Measurements from ENCODE around the gene TEX264.

The TEX264 gene

DNA sequence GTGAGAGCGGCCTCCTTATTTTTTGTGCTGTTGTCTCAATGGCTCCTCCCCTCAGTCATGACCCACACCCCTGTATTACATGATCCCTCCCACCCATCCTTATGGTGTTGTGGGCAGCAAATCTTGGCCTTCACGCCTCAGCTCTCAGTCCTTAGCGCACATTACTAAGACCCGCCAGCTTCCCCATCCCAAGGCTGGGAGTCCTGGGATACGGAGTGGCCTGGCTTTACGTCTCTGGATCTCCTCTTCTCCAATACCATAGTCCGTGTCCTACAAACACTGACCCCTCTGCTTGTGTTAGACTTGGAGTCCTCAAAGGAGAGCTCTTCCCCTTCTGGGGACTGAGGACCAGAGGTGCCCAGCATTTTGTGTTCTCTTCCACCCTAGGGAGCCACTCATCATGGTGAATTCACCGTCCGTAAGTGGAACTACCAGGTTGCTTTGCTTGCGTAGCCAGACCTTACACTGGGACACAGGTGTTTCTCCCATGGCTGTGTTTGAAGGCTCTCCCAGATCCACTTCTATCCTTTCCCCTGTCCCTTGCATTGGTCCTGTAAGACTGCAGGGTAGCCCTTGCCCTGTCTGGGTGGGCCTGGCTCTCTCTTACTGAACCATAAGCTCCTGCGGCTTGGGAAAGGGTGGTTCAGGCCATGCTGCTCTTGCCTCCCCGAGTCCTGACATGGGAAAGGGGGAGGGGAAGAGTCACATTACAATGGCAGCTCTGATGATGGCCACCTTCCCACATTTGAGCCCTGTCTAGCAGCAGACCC is 49.4 kb downstream of the TEX264 start:
- Histone ChIP-seq H3K4me1 (ENCODE audit: control insufficient read depth, insufficient read depth, low read length) (no peaks in the 10 kb centered on the region), H3K9me3 (ENCODE audit: control insufficient read depth, insufficient read depth, low read depth, low read length) (no peaks in the 10 kb centered on the region), H3K36me3 (ENCODE audit: control insufficient read depth in 2 of 2, insufficient read depth in 1 of 2, low read length in 2 of 2) (no peaks in the 10 kb centered on the region), H3K4me3 (ENCODE audit: low read depth, low read length) (no peak overlapping the region), H3K27ac (ENCODE audit: extremely low read depth, low read depth, low read length) (no peak overlapping the region)
- ChIA-PET POLR2A (no interaction called here), CTCF (interaction anchor here (0.6 to 1.4 kb wide), 3 partner anchors 28 to 618 kb away, joined by 3 to 5 read pairs (median 5); no protein-coding TSS in a partner anchor)
- TF ChIP-seq, protein P1, sequence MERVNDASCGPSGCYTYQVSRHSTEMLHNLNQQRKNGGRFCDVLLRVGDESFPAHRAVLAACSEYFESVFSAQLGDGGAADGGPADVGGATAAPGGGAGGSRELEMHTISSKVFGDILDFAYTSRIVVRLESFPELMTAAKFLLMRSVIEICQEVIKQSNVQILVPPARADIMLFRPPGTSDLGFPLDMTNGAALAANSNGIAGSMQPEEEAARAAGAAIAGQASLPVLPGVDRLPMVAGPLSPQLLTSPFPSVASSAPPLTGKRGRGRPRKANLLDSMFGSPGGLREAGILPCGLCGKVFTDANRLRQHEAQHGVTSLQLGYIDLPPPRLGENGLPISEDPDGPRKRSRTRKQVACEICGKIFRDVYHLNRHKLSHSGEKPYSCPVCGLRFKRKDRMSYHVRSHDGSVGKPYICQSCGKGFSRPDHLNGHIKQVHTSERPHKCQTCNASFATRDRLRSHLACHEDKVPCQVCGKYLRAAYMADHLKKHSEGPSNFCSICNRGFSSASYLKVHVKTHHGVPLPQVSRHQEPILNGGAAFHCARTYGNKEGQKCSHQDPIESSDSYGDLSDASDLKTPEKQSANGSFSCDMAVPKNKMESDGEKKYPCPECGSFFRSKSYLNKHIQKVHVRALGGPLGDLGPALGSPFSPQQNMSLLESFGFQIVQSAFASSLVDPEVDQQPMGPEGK (tag by site-specific recombination; IDR thresholded peaks at IDR 0.05) = no peak
- TF ChIP-seq ZBTB8A (tag by site-specific recombination; IDR thresholded peaks at IDR 0.05) (no peak), ZNF76 (tag by site-specific recombination; IDR thresholded peaks at IDR 0.05; ENCODE audit: borderline replicate concordance, low read depth) (no peak)

DNA sequence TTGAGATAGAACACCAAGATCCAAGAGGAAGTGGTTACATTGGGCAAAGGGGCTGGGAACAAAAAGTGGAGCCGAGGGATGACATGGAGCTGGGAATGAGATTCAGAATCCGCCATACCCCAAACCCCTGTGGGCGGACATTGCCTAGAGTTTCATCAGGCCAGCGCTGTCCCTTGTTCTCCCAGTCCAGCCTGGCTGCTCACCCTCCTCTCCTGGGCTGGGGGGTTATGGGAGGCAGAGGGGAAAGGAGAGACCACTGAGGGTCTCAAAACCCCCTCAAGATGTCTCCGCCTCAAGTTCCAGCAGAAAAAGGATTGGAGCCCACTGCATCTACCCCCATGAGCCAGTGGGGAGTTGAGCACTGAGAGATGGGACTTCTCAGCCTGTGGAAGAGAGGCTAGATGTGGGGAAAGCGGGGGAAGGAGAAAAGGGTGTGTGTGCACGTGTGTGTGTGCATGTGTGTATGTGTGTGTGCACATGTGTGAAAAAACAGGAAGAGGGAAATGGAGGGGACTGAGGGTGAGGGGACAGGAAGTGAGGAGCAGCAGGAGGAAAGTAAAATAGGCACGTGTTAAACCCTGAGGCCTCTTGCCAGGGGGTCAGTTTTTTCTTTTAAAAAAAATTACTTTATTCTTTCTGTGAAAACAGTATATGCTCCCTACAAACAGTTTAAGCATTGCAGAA is 50.2 kb downstream of the TEX264 start:
- POLR2A ChIA-PET = no interaction called here
- no peaks in the 10 kb centered on the region for H3K4me1 ChIP-seq (ENCODE audit: control insufficient read depth, insufficient read depth, low read length)
- H3K27ac ChIP-seq (ENCODE audit: extremely low read depth, low read depth, low read length) = no peak overlapping the region
- TF ChIP-seq, protein P2, sequence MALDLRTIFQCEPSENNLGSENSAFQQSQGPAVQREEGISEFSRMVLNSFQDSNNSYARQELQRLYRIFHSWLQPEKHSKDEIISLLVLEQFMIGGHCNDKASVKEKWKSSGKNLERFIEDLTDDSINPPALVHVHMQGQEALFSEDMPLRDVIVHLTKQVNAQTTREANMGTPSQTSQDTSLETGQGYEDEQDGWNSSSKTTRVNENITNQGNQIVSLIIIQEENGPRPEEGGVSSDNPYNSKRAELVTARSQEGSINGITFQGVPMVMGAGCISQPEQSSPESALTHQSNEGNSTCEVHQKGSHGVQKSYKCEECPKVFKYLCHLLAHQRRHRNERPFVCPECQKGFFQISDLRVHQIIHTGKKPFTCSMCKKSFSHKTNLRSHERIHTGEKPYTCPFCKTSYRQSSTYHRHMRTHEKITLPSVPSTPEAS (tag by site-specific recombination; IDR thresholded peaks at IDR 0.05) = peak; percentile 74
- TF ChIP-seq, protein P3, sequence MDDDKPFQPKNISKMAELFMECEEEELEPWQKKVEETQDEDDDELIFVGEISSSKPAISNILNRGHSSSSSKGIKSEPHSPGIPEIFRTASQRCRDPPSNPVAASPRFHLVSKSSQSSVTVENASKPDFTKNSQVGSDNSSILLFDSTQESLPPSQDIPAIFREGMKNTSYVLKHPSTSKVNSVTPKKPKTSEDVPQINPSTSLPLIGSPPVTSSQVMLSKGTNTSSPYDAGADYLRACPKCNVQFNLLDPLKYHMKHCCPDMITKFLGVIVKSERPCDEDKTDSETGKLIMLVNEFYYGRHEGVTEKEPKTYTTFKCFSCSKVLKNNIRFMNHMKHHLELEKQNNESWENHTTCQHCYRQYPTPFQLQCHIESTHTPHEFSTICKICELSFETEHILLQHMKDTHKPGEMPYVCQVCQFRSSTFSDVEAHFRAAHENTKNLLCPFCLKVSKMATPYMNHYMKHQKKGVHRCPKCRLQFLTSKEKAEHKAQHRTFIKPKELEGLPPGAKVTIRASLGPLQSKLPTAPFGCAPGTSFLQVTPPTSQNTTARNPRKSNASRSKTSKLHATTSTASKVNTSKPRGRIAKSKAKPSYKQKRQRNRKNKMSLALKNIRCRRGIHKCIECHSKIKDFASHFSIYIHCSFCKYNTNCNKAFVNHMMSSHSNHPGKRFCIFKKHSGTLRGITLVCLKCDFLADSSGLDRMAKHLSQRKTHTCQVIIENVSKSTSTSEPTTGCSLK (tag by site-specific recombination; IDR thresholded peaks at IDR 0.05) = no peak
- TF ChIP-seq SCRT2 (tag by site-specific recombination; IDR thresholded peaks at IDR 0.05) = no peak
- TF ChIP-seq, protein P4, sequence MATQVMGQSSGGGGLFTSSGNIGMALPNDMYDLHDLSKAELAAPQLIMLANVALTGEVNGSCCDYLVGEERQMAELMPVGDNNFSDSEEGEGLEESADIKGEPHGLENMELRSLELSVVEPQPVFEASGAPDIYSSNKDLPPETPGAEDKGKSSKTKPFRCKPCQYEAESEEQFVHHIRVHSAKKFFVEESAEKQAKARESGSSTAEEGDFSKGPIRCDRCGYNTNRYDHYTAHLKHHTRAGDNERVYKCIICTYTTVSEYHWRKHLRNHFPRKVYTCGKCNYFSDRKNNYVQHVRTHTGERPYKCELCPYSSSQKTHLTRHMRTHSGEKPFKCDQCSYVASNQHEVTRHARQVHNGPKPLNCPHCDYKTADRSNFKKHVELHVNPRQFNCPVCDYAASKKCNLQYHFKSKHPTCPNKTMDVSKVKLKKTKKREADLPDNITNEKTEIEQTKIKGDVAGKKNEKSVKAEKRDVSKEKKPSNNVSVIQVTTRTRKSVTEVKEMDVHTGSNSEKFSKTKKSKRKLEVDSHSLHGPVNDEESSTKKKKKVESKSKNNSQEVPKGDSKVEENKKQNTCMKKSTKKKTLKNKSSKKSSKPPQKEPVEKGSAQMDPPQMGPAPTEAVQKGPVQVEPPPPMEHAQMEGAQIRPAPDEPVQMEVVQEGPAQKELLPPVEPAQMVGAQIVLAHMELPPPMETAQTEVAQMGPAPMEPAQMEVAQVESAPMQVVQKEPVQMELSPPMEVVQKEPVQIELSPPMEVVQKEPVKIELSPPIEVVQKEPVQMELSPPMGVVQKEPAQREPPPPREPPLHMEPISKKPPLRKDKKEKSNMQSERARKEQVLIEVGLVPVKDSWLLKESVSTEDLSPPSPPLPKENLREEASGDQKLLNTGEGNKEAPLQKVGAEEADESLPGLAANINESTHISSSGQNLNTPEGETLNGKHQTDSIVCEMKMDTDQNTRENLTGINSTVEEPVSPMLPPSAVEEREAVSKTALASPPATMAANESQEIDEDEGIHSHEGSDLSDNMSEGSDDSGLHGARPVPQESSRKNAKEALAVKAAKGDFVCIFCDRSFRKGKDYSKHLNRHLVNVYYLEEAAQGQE (tag by site-specific recombination; IDR thresholded peaks at IDR 0.05) = 0 out of 2 replicates have a peak, but pooled peaks have one; percentile 15
- no peaks in the 10 kb centered on the region for H3K36me3 ChIP-seq (ENCODE audit: control insufficient read depth in 2 of 2, insufficient read depth in 1 of 2, low read length in 2 of 2)
- CTCF ChIA-PET = interaction anchor here (0.6 to 1.4 kb wide), 2 partner anchors 79 to 617 kb away, joined by 5 read pairs; no protein-coding TSS in a partner anchor
- H3K9me3 ChIP-seq (ENCODE audit: control insufficient read depth, insufficient read depth, low read depth, low read length) = no peaks in the 10 kb centered on the region
- H3K4me3 ChIP-seq (ENCODE audit: low read depth, low read length) = no peak overlapping the region

DNA sequence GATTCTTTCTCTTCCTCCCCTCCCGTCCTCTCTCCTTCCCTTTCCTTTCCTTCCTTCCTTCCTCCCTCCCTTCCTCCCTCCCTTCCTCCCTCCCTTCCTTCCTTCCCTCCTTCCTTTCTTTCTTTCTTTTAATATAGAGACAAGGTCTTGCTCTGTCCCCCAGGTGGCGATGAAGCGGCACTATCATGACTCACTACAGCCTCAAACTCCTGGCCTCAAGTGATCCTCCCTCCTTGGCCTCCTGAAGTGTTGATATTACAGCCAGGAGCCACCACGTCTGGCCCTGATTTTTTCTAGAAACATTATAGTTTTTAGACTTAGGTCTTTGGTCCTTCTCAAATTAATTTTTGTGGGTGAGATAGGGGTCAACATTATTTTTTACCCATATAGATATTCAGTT is 51.3 kb downstream of the TEX264 start:
- Histone ChIP-seq H3K4me1 (ENCODE audit: control insufficient read depth, insufficient read depth, low read length) (no peaks in the 10 kb centered on the region), H3K27ac (ENCODE audit: extremely low read depth, low read depth, low read length) (no peak overlapping the region), H3K36me3 (ENCODE audit: control insufficient read depth in 2 of 2, insufficient read depth in 1 of 2, low read length in 2 of 2) (no peaks in the 10 kb centered on the region), H3K9me3 (ENCODE audit: control insufficient read depth, insufficient read depth, low read depth, low read length) (no peaks in the 10 kb centered on the region), H3K4me3 (ENCODE audit: low read depth, low read length) (no peak overlapping the region)
- TF ChIP-seq MYNN (tag by site-specific recombination; IDR thresholded peaks at IDR 0.05; ENCODE audit: borderline replicate concordance) = no peak
- TF ChIP-seq, protein P5, sequence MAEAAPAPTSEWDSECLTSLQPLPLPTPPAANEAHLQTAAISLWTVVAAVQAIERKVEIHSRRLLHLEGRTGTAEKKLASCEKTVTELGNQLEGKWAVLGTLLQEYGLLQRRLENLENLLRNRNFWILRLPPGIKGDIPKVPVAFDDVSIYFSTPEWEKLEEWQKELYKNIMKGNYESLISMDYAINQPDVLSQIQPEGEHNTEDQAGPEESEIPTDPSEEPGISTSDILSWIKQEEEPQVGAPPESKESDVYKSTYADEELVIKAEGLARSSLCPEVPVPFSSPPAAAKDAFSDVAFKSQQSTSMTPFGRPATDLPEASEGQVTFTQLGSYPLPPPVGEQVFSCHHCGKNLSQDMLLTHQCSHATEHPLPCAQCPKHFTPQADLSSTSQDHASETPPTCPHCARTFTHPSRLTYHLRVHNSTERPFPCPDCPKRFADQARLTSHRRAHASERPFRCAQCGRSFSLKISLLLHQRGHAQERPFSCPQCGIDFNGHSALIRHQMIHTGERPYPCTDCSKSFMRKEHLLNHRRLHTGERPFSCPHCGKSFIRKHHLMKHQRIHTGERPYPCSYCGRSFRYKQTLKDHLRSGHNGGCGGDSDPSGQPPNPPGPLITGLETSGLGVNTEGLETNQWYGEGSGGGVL (tag by site-specific recombination; IDR thresholded peaks at IDR 0.05) = 0 out of 2 replicates have a peak, but pooled peaks have one; percentile 15
- peak; percentile 60; the same call in 1 of the 2 replicates for TF ChIP-seq ZNF366 (tag by site-specific recombination; conservative IDR thresholded peaks at IDR 0.05)
- ChIA-PET CTCF (interaction anchor here (0.7 kb wide), 1 partner anchor 462 kb away, joined by 3 read pairs; no protein-coding TSS in a partner anchor), POLR2A (no interaction called here)
